ENCODE measurements around the gene ATP6V1G3.
A peak's percentile ranks its signal among the peaks of the same experiment; 100 is the strongest.
"Not testable (repeated sequence)": the region's sequence is repeated elsewhere in the genome, so short reads cannot be mapped to it uniquely, and the experiment has no call there.

Gene ATP6V1G3

GRCh38 chr1:198540580-198540979 lies at the start of gene ATP6V1G3:
TSS of gene ATP6V1G3 (minus strand) at chr1:198540680. CDS start at chr1:198540650, 30 bp downstream.
- DNase-seq, result no peak

- DNase-seq, result no peak
These were observed 48.4 kb upstream of the ATP6V1G3 start for GRCh38 chr1:198588845-198589244.

GRCh38 chr1:198584163-198584562 lies 43.7 kb upstream of the ATP6V1G3 start:
- no peak for DNase-seq

- DNase-seq, result not testable (repeated sequence)
These were observed 42.8 kb upstream of the ATP6V1G3 start for GRCh38 chr1:198583209-198583802.

- no peak for DNase-seq
These were observed 37.0 kb upstream of the ATP6V1G3 start for GRCh38 chr1:198577444-198577843.

- no peak for DNase-seq
These were observed 35.5 kb upstream of the ATP6V1G3 start for GRCh38 chr1:198575798-198576641.

- no peak for DNase-seq
These were observed 34.8 kb upstream of the ATP6V1G3 start for GRCh38 chr1:198575292-198575691.

GRCh38 chr1:198574325-198574724 lies 33.8 kb upstream of the ATP6V1G3 start:
- DNase-seq, result no peak

GRCh38 chr1:198564716-198565115 lies 24.2 kb upstream of the ATP6V1G3 start:
- no peak for DNase-seq

- DNase-seq, result no peak
These were observed 23.7 kb upstream of the ATP6V1G3 start for GRCh38 chr1:198564157-198564556.

- no peak for DNase-seq
These were observed 23.1 kb upstream of the ATP6V1G3 start for GRCh38 chr1:198563583-198563982.

GRCh38 chr1:198560161-198560560 lies 19.7 kb upstream of the ATP6V1G3 start:
- no peak for DNase-seq

GRCh38 chr1:198559362-198559761 lies 18.9 kb upstream of the ATP6V1G3 start:
- DNase-seq, result no peak

GRCh38 chr1:198558402-198558801 lies 17.9 kb upstream of the ATP6V1G3 start:
- DNase-seq, result no peak

GRCh38 chr1:198556971-198557370 lies 16.5 kb upstream of the ATP6V1G3 start:
- DNase-seq, result peak; percentile 8 to 50

- no peak for DNase-seq
These were observed 12.4 kb upstream of the ATP6V1G3 start for GRCh38 chr1:198552668-198553416.

- DNase-seq, result no peak
These were observed 10.6 kb upstream of the ATP6V1G3 start for GRCh38 chr1:198550941-198551524.

GRCh38 chr1:198549866-198550265 lies 9.4 kb upstream of the ATP6V1G3 start:
- no peak for DNase-seq

GRCh38 chr1:198548890-198549289 lies 8.4 kb upstream of the ATP6V1G3 start:
- DNase-seq, result no peak

GRCh38 chr1:198545156-198545555 lies 4.7 kb upstream of the ATP6V1G3 start:
- no peak for DNase-seq

GRCh38 chr1:198544265-198544664 lies 3.8 kb upstream of the ATP6V1G3 start:
- no peak for DNase-seq

- DNase-seq, result no peak
These were observed 3.3 kb upstream of the ATP6V1G3 start for GRCh38 chr1:198543670-198544260.

- no peak for DNase-seq
These were observed 2.2 kb upstream of the ATP6V1G3 start for GRCh38 chr1:198542632-198543031.
